HL-60/S4 treated with retinoic acid at 250 ng/mL for 4 days and 3 days (cell line): Measurements from ENCODE around the gene PRELP.
"Not testable (repeated sequence)": the region's sequence is repeated elsewhere in the genome, so short reads cannot be mapped to it uniquely, and the experiment has no call there.

ENCODE experiments used
- in situ Hi-C: fragments of 300-500 bp; cut with MboI; formaldehyde crosslinking; loops from 2 replicates; pipeline ENCODE4 v1.7.0; 2022; ENCODE audit warnings: low sequenced_read_pairs

PRELP gene

GRCh38 chr1:203453016-203453415, 22.6 kb upstream of the PRELP start:
- in situ Hi-C loops = no loop called here

- in situ Hi-C loops = no loop called here
Measured at GRCh38 chr1:203453616-203454015, 22.0 kb upstream of the PRELP start.

- in situ Hi-C loops = no loop called here
Measured at GRCh38 chr1:203454986-203455471, 20.6 kb upstream of the PRELP start.

- in situ Hi-C loops = no loop called here
Measured at GRCh38 chr1:203455706-203456105, 19.9 kb upstream of the PRELP start.

- in situ Hi-C loops = no loop called here
Measured at GRCh38 chr1:203456577-203456976, 19.0 kb upstream of the PRELP start.

- in situ Hi-C loops = no loop called here
Measured at GRCh38 chr1:203458078-203458477, 17.5 kb upstream of the PRELP start.

- in situ Hi-C loops = no loop called here
Measured at GRCh38 chr1:203459671-203460201, 15.9 kb upstream of the PRELP start.

GRCh38 chr1:203461717-203462116, 13.9 kb upstream of the PRELP start:
- in situ Hi-C loops = no loop called here

GRCh38 chr1:203462143-203462542, 13.5 kb upstream of the PRELP start:
- in situ Hi-C loops = no loop called here

GRCh38 chr1:203462878-203463277, 12.7 kb upstream of the PRELP start:
- in situ Hi-C loops = no loop called here

GRCh38 chr1:203463469-203464062, 12.0 kb upstream of the PRELP start:
- in situ Hi-C loops = no loop called here

GRCh38 chr1:203464226-203464625, 11.4 kb upstream of the PRELP start:
- in situ Hi-C loops = no loop called here

- in situ Hi-C loops = no loop called here
Measured at GRCh38 chr1:203464743-203465142, 10.9 kb upstream of the PRELP start.

GRCh38 chr1:203465146-203465798, 10.3 kb upstream of the PRELP start:
- in situ Hi-C loops = no loop called here

- in situ Hi-C loops = no loop called here
Measured at GRCh38 chr1:203465948-203466347, 9.7 kb upstream of the PRELP start.

GRCh38 chr1:203466906-203467549, 8.6 kb upstream of the PRELP start:
- in situ Hi-C loops = not testable (repeated sequence)

GRCh38 chr1:203467550-203467921, 8.1 kb upstream of the PRELP start:
- in situ Hi-C loops = no loop called here

GRCh38 chr1:203468326-203468725, 7.3 kb upstream of the PRELP start:
- in situ Hi-C loops = no loop called here

GRCh38 chr1:203470240-203470639, 5.4 kb upstream of the PRELP start:
- in situ Hi-C loops = no loop called here

- in situ Hi-C loops = no loop called here
Measured at GRCh38 chr1:203471841-203472240, 3.8 kb upstream of the PRELP start.

- in situ Hi-C loops = no loop called here
Measured at GRCh38 chr1:203473281-203473680, 2.3 kb upstream of the PRELP start.

GRCh38 chr1:203473781-203474305, 1.8 kb upstream of the PRELP start:
- in situ Hi-C loops = no loop called here
